Common myeloid progenitor, CD34-positive (primary cell): ENCODE measurements around the gene MYO1F.

Experiments
- CTCF ChIA-PET: fragments of 350-600 bp; sonication (Branson Sonifier 250); formaldehyde crosslinking; loops from one replicate; lab custom pipeline; 2021; ENCODE audit warnings: antibody characterized with exemption; lab: Charles Lee
- POLR2A ChIA-PET: fragments of 350-600 bp; sonication (Branson Sonifier 250); formaldehyde crosslinking; loops from one replicate; lab custom pipeline; 2021; ENCODE audit warnings: antibody characterized with exemption; lab: Charles Lee
- DNase-seq, 3 donors: peaks; one replicate each; pipeline versions ENCODE4 v3.0.0 to v3.0.0-alpha.2; 2013
- H3K27ac ChIP-seq, 2 experiments: 1 replicate in 1 of 2; 2 replicates in 1 of 2; pipeline ENCODE4 v1.7.0; 2013; ENCODE audit warnings: inconsistent platforms in 2 of 2, low read length in 2 of 2, mild to moderate bottlenecking in 2 of 2, low read depth in 1 of 2, moderate library complexity in 1 of 2; ENCODE audit not compliant: severe bottlenecking in 2 of 2, insufficient read depth in 1 of 2, poor library complexity in 1 of 2
- H3K27me3 ChIP-seq, 5 experiments: replicated peaks in 2 of 5; 1 replicate in 3 of 5; 2 replicates in 2 of 5; pipeline versions ENCODE4 v1.6.1 to v1.7.0; 2013; ENCODE audit warnings: low read length in 4 of 5, mild to moderate bottlenecking in 2 of 5, moderate library complexity in 2 of 5, inconsistent platforms in 1 of 5; ENCODE audit not compliant: insufficient read depth in 5 of 5, control insufficient read depth in 4 of 5
- H3K36me3 ChIP-seq, 4 experiments: 1 replicate in 2 of 4; 2 replicates in 2 of 4; pipeline versions ENCODE4 v1.6.1 to v1.7.0; 2013; ENCODE audit warnings: low read length in 3 of 4, control low read depth in 1 of 4, mild to moderate bottlenecking in 1 of 4; ENCODE audit not compliant: control insufficient read depth in 4 of 4, insufficient read depth in 4 of 4
- H3K4me1 ChIP-seq, 4 experiments: 1 replicate in 3 of 4; 2 replicates in 1 of 4; pipeline versions ENCODE4 v1.6.1 to v1.7.1; 2013; ENCODE audit warnings: low read length in 3 of 4, mild to moderate bottlenecking in 3 of 4, control low read depth in 1 of 4, inconsistent platforms in 1 of 4, moderate library complexity in 1 of 4; ENCODE audit not compliant: control insufficient read depth in 4 of 4, insufficient read depth in 4 of 4; ENCODE audit errors: control extremely low read depth in 1 of 4
- H3K4me3 ChIP-seq, 7 experiments: 1 replicate in 4 of 7; 2 replicates in 3 of 7; pipeline versions ENCODE4 v1.5.1 to v1.7.0; 2013; ENCODE audit warnings: mild to moderate bottlenecking in 7 of 7, low read length in 6 of 7, moderate library complexity in 6 of 7, inconsistent platforms in 2 of 7, low read depth in 2 of 7, control low read depth in 1 of 7; ENCODE audit not compliant: insufficient read depth in 4 of 7, control insufficient read depth in 1 of 7; ENCODE audit errors: extremely low read depth in 1 of 7
- H3K9me3 ChIP-seq, 5 experiments: 1 replicate in 4 of 5; 2 replicates in 1 of 5; pipeline versions ENCODE4 v1.6.1 to v1.7.1; 2013; ENCODE audit warnings: low read length in 4 of 5, mild to moderate bottlenecking in 2 of 5, inconsistent platforms in 1 of 5, low read depth in 1 of 5, moderate library complexity in 1 of 5; ENCODE audit not compliant: control insufficient read depth in 4 of 5, insufficient read depth in 2 of 5; ENCODE audit errors: control extremely low read depth in 1 of 5
- WGBS: methylation state at CpG from one replicate; pipeline ENCODE4 v1.1.5; 2013; ENCODE audit not compliant: insufficient coverage; 5-methylcytosine and 5-hydroxymethylcytosine counted together

MYO1F gene

GRCh38 chr19:8473648-8474476, 103.4 kb downstream of the MYO1F start:
- Histone ChIP-seq H3K4me1 (peaks cover 3 to 23% (median 14%) of the 10 kb centered on the region in 4 experiments), H3K27ac (peak overlapping the region in 1 of 2 experiments; percentile 46), H3K27me3 (no peaks in the 10 kb centered on the region), H3K9me3 (no peaks in the 10 kb centered on the region), H3K36me3 (peaks cover 35 to 91% (median 69%) of the 10 kb centered on the region in 4 experiments), H3K4me3 (no peak overlapping the region)
- POLR2A ChIA-PET: interaction anchor here (0.7 to 1.3 kb wide), 3 partner anchors 9 to 352 kb away, joined by 3 to 4 read pairs (median 4); no protein-coding TSS in a partner anchor
- CTCF ChIA-PET: interaction anchor here (0.6 to 1.4 kb wide), 3 partner anchors 9 to 51 kb away, joined by 4 to 6 read pairs (median 4); no protein-coding TSS in a partner anchor
- DNase-seq: peak in 2 of 3 donors; percentile 46 to 57
- WGBS: 7% methylated on average over 3 of the region's 6 CpGs
